ENCODE measurements around the gene PRR12.

PRR12 gene

GRCh38 chr19:49637821-49638738, 47.1 kb downstream of the PRR12 start:
- Histone ChIP-seq H3K4me3 (ENCODE audit: control insufficient read depth in 1 of 7, extremely low read depth in 1 of 7, insufficient read depth in 4 of 7, low read depth in 2 of 7, low read length in 6 of 7) (peak overlapping the region in 3 of 7 experiments; percentile 38 to 50 (median 39)), H3K9me3 (ENCODE audit: control extremely low read depth in 1 of 5, control insufficient read depth in 4 of 5, insufficient read depth in 2 of 5, low read depth in 1 of 5, low read length in 4 of 5) (no peaks in the 10 kb centered on the region), H3K27ac (ENCODE audit: insufficient read depth in 1 of 2, low read depth in 1 of 2, low read length in 2 of 2, poor library complexity in 1 of 2, severe bottlenecking in 2 of 2) (peak overlapping the region in 1 of 2 experiments; percentile 4), H3K36me3 (ENCODE audit: control insufficient read depth in 4 of 4, insufficient read depth in 4 of 4, low read length in 3 of 4) (no peaks in the 10 kb centered on the region), H3K4me1 (ENCODE audit: control extremely low read depth in 1 of 4, control insufficient read depth in 4 of 4, insufficient read depth in 4 of 4, low read length in 3 of 4) (peaks cover 8 to 37% (median 34%) of the 10 kb centered on the region in 4 experiments), H3K27me3 (replicated peaks in 2 of 5; ENCODE audit: control insufficient read depth in 4 of 5, insufficient read depth in 5 of 5, low read length in 4 of 5) (no peaks in the 10 kb centered on the region)
- DNase-seq = no peak
- WGBS (ENCODE audit: insufficient coverage) = 14% methylated on average over 16 of the region's 19 CpGs
- CTCF ChIA-PET = interaction anchor here (0.6 to 2.1 kb wide), 2 partner anchors 34 to 1058 kb away, joined by 4 to 6 read pairs; no protein-coding TSS in a partner anchor
- POLR2A ChIA-PET = no interaction called here

DNA sequence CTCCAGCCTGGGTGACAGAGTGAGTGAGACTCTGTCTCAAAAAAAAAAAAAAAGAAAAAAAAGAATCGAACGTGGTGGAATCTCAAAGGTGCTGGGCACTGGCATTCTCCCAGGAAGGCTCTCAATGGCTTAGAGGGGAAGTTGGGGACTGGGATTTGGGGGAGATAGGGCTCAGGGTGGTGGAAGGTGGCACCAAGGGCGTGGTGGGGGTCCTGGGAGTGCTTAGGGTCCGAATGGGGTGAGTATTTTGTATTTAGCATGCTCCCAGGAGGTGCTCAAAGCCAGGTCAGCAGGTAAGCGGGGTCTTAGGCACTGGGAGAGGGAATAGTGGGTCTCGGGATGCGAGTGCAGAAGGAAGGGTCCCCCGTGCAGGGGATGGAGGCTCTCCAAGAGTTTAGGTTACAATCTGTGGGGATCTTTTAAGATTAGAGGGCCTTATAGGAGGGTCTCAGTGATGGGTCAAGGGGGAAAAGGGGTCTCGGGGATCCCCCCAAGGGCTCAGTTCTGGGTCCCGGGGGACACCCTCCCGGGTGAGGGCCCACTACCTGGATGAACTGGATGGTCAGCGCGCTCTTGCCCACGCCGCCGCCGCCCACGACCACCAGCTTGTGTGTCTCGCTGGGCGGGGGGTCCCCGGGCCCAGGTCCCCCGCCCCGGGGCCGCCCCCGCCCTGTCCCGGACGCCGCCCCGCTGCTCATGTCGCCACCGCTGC, 48.6 kb downstream of the PRR12 start:
- CTCF ChIA-PET = interaction anchor here (1.0 to 2.1 kb wide), 6 partner anchors 29 to 65 kb away, joined by 3 to 9 read pairs (median 4); no protein-coding TSS in a partner anchor
- Histone ChIP-seq H3K4me3 (ENCODE audit: control insufficient read depth in 1 of 7, extremely low read depth in 1 of 7, insufficient read depth in 4 of 7, low read depth in 2 of 7, low read length in 6 of 7) (peak overlapping the region; percentile 43 to 94 (median 52)), H3K27me3 (replicated peaks in 2 of 5; ENCODE audit: control insufficient read depth in 4 of 5, insufficient read depth in 5 of 5, low read length in 4 of 5) (no peaks in the 10 kb centered on the region), H3K4me1 (ENCODE audit: control extremely low read depth in 1 of 4, control insufficient read depth in 4 of 4, insufficient read depth in 4 of 4, low read length in 3 of 4) (peaks cover 12 to 43% (median 41%) of the 10 kb centered on the region in 4 experiments), H3K9me3 (ENCODE audit: control extremely low read depth in 1 of 5, control insufficient read depth in 4 of 5, insufficient read depth in 2 of 5, low read depth in 1 of 5, low read length in 4 of 5) (no peaks in the 10 kb centered on the region), H3K36me3 (ENCODE audit: control insufficient read depth in 4 of 4, insufficient read depth in 4 of 4, low read length in 3 of 4) (peaks cover 0 to 5% (median under 1%) of the 10 kb centered on the region in 4 experiments), H3K27ac (ENCODE audit: insufficient read depth in 1 of 2, low read depth in 1 of 2, low read length in 2 of 2, poor library complexity in 1 of 2, severe bottlenecking in 2 of 2) (no peak overlapping the region)
- DNase-seq = peak in 1 of 3 donors; percentile 13
- 2% methylated on average over 19 of the region's 31 CpGs for WGBS (ENCODE audit: insufficient coverage)
- POLR2A ChIA-PET = interaction anchor here (0.5 to 3.2 kb wide), 4 partner anchors 26 to 1421 kb away, joined by 4 to 28 read pairs (median 5); partner anchors contain the start of genes BCL2L12, IRF3 and PRR12

DNA sequence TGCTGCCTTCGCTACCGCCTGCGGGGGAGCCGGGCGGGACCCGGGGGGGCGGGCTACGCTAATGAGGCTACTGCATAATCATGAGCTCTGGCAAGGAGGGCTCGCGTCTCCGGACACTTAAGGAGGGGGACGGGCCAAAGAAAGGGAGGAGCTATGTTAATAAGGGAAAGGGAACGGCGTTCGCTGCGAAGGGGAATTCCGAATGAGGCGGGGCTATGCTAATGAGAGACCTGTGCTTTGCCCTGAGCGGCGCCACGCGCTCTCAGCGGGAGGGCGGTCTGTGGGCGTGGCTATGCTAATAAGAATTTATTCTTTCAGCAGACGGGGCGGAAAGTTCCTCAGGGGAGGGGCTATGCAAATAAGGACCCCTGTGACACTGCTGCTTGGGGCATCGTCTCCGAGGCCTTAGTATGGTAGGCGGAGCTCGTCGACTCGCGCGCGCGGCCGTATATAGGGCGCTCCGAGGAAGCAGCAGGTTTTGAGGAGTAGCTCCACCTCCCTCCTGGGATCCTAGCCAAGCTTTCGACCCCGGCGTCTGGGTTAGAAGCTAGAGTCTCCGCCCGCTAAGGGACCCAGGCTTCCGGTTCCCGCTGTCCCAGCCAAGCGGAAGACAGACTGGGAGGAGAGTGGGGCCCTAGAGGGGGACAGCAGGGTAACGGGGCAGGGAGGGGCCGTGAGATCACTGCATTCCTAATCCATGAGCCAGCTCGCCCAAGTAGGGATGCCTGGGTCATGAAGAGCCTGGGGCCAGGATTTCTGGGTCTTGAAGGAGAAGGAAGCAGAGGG, 49.3 kb downstream of the PRR12 start, which contains the start of gene RRAS:
Gene RRAS (minus strand): TSS at position 31 of the 786 bp plus-strand sequence. CDS start 45 bp downstream, outside the sequence.
- CTCF ChIA-PET = interaction anchor here (1.0 to 1.5 kb wide), 6 partner anchors 28 to 66 kb away, joined by 3 to 9 read pairs (median 4); no protein-coding TSS in a partner anchor
- Histone ChIP-seq H3K27ac (ENCODE audit: insufficient read depth in 1 of 2, low read depth in 1 of 2, low read length in 2 of 2, poor library complexity in 1 of 2, severe bottlenecking in 2 of 2) (peak within 1 kb of the TSS; percentile 94 to 99), H3K4me1 (ENCODE audit: control extremely low read depth in 1 of 4, control insufficient read depth in 4 of 4, insufficient read depth in 4 of 4, low read length in 3 of 4) (peaks cover 12 to 43% (median 41%) of the 10 kb centered on the region in 4 experiments), H3K36me3 (ENCODE audit: control insufficient read depth in 4 of 4, insufficient read depth in 4 of 4, low read length in 3 of 4) (peaks cover 0 to 11% (median 3%) of the 10 kb centered on the region in 4 experiments), H3K27me3 (replicated peaks in 2 of 5; ENCODE audit: control insufficient read depth in 4 of 5, insufficient read depth in 5 of 5, low read length in 4 of 5) (no peaks in the 10 kb centered on the region), H3K9me3 (ENCODE audit: control extremely low read depth in 1 of 5, control insufficient read depth in 4 of 5, insufficient read depth in 2 of 5, low read depth in 1 of 5, low read length in 4 of 5) (no peaks in the 10 kb centered on the region), H3K4me3 (ENCODE audit: control insufficient read depth in 1 of 7, extremely low read depth in 1 of 7, insufficient read depth in 4 of 7, low read depth in 2 of 7, low read length in 6 of 7) (peak within 1 kb of the TSS; percentile 81 to 99 (median 94))
- DNase-seq = peak; percentile 100
- WGBS (ENCODE audit: insufficient coverage) = under 1% methylated on average over 51 of the region's 51 CpGs
- POLR2A ChIA-PET = interaction anchor here (0.5 to 3.2 kb wide), 9 partner anchors 25 to 1422 kb away, joined by 3 to 28 read pairs (median 4); partner anchors contain the start of genes BCL2L12, IRF3, NOSIP and PRR12

DNA sequence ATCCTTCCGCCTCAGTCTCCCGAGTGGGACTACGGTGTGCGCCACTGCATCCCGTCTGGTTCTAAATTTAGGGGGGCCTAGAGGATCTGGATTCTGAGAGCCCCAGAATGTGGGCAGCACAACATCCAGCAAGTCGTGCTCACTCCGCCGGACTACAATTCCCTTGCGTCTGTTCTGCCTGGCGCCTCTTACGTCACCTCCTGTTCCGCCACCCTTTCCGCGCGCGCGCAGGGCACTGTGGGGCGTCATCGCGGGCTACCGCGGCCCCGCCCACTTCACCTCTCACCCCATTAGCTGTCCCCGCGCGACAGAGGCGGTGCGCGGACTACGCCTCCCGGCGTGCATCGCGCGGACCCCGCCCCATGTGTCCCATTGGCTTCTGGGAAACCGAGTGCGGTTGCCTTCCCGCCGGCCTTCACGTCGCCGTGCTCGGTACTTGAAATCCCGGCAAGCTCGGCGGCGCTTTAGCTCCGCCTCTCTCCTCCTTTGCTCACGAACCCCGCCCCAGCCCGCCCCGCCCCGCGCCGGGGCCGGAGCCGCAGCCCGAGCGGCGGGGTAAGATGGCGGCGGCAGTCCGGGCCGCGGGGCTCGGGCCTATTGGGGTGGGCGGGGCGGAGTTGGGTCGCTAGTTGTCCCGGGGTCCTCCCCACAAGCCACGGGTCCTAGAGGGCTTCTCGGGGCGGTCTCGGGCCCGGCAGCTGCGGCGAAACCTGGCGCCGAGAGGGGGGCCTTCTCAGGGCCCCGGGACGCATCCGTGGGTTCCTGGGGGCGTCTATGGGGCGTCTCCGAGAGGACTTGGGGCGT, 50.9 kb downstream of the PRR12 start, which contains the start of gene SCAF1:
Gene SCAF1 (plus strand): TSS at position 522 of the 804 bp plus-strand sequence. CDS start 2,818 bp downstream, outside the sequence.
- peak; percentile 99 to 100 (median 100) for DNase-seq
- H3K4me3 ChIP-seq (ENCODE audit: control insufficient read depth in 1 of 7, extremely low read depth in 1 of 7, insufficient read depth in 4 of 7, low read depth in 2 of 7, low read length in 6 of 7) = peak within 1 kb of the TSS; percentile 91 to 99 (median 95)
- H3K9me3 ChIP-seq (ENCODE audit: control extremely low read depth in 1 of 5, control insufficient read depth in 4 of 5, insufficient read depth in 2 of 5, low read depth in 1 of 5, low read length in 4 of 5) = no peaks in the 10 kb centered on the region
- peaks cover 12 to 43% (median 41%) of the 10 kb centered on the region in 4 experiments for H3K4me1 ChIP-seq (ENCODE audit: control extremely low read depth in 1 of 4, control insufficient read depth in 4 of 4, insufficient read depth in 4 of 4, low read length in 3 of 4)
- ChIA-PET POLR2A (interaction anchor here (1.1 to 3.2 kb wide), 4 partner anchors 14 to 50 kb away, joined by 4 to 28 read pairs (median 7); partner anchors contain the start of genes BCL2L12, IRF3 and PRR12), CTCF (interaction anchor here (0.9 kb wide), 1 partner anchor 37 kb away, joined by 4 read pairs; no protein-coding TSS in a partner anchor)
- H3K36me3 ChIP-seq (ENCODE audit: control insufficient read depth in 4 of 4, insufficient read depth in 4 of 4, low read length in 3 of 4) = peaks cover 7 to 27% (median 14%) of the 10 kb centered on the region in 4 experiments
- peak within 1 kb of the TSS; percentile 98 to 99 for H3K27ac ChIP-seq (ENCODE audit: insufficient read depth in 1 of 2, low read depth in 1 of 2, low read length in 2 of 2, poor library complexity in 1 of 2, severe bottlenecking in 2 of 2)
- no peaks in the 10 kb centered on the region for H3K27me3 ChIP-seq (replicated peaks in 2 of 5; ENCODE audit: control insufficient read depth in 4 of 5, insufficient read depth in 5 of 5, low read length in 4 of 5)
- WGBS (ENCODE audit: insufficient coverage) = 0% methylated on average over 68 of the region's 87 CpGs

- Histone ChIP-seq H3K36me3 (ENCODE audit: control insufficient read depth in 4 of 4, insufficient read depth in 4 of 4, low read length in 3 of 4) (peaks cover 10 to 33% (median 20%) of the 10 kb centered on the region in 4 experiments), H3K4me1 (ENCODE audit: control extremely low read depth in 1 of 4, control insufficient read depth in 4 of 4, insufficient read depth in 4 of 4, low read length in 3 of 4) (peaks cover 12 to 43% (median 41%) of the 10 kb centered on the region in 4 experiments), H3K4me3 (ENCODE audit: control insufficient read depth in 1 of 7, extremely low read depth in 1 of 7, insufficient read depth in 4 of 7, low read depth in 2 of 7, low read length in 6 of 7) (peak overlapping the region; percentile 91 to 99 (median 95)), H3K9me3 (ENCODE audit: control extremely low read depth in 1 of 5, control insufficient read depth in 4 of 5, insufficient read depth in 2 of 5, low read depth in 1 of 5, low read length in 4 of 5) (no peaks in the 10 kb centered on the region), H3K27ac (ENCODE audit: insufficient read depth in 1 of 2, low read depth in 1 of 2, low read length in 2 of 2, poor library complexity in 1 of 2, severe bottlenecking in 2 of 2) (peak overlapping the region; percentile 98 to 99), H3K27me3 (replicated peaks in 2 of 5; ENCODE audit: control insufficient read depth in 4 of 5, insufficient read depth in 5 of 5, low read length in 4 of 5) (no peaks in the 10 kb centered on the region)
- ChIA-PET CTCF (interaction anchor here (0.7 to 1.5 kb wide), 4 partner anchors 20 to 36 kb away, joined by 3 to 10 read pairs (median 4); no protein-coding TSS in a partner anchor), POLR2A (interaction anchor here (0.6 to 3.2 kb wide), 5 partner anchors 10 to 51 kb away, joined by 4 to 28 read pairs (median 6); partner anchors contain the start of genes BCL2L12, IRF3 and PRR12)
- whole genome bisulfite sequencing (ENCODE audit: insufficient coverage) = 15% methylated on average over 5 of the region's 5 CpGs
- peak in 1 of 3 donors; percentile 26 for DNase-seq
Measured at GRCh38 chr19:49642492-49643035, 51.6 kb downstream of the PRR12 start.

Data from common myeloid progenitor, CD34-positive (primary cell).